Vagina (tissue), 2 donors: ENCODE results near the gene KRTAP12-2. TPM values are rescaled to one million over a fixed set of nuclear protein-coding genes. Genes with fewer than 3 reads are reported as not detected.

Source experiments
- DNase-seq, 2 donors: peaks; one replicate each; pipeline ENCODE4 v3.0.0-alpha.2; 2017; ENCODE audit errors: extremely low spot score in 2 of 2
- H3K27ac ChIP-seq: fragments of 200-600 bp; sonication (generic); one replicate; pipeline ENCODE4 v1.5.1; 2019
- H3K27me3 ChIP-seq: fragments of 200-600 bp; sonication (generic); one replicate; pipeline ENCODE4 v1.5.1; 2019
- H3K36me3 ChIP-seq, 2 donors: fragments of 200-600 bp; sonication (generic); one replicate each; pipeline ENCODE4 v1.5.1; 2017 to 2019
- H3K4me1 ChIP-seq: fragments of 200-600 bp; sonication (generic); one replicate; pipeline ENCODE4 v1.5.1; 2019
- H3K4me3 ChIP-seq, 2 donors: fragments of 200-600 bp; sonication (generic); 1 replicate in 1 of 2; 2 replicates in 1 of 2; pipeline ENCODE4 v1.5.1; 2016 to 2019
- H3K9me3 ChIP-seq: fragments of 200-600 bp; sonication (generic); one replicate; pipeline ENCODE4 v1.5.1; 2019
- CTCF ChIP-seq, 3 experiments: fragments of 450-650 bp in 2 of 3; fragments of 200-600 bp in 1 of 3; sonication (generic) in 1 of 3; IDR thresholded peaks; one replicate each; pipeline ENCODE4 v1.5.1; 2017 to 2019; ENCODE audit warnings: antibody characterized with exemption in 3 of 3, mild to moderate bottlenecking in 2 of 3, moderate library complexity in 2 of 3
- POLR2A ChIP-seq, 2 donors: fragments of 450-650 bp; IDR thresholded peaks; one replicate each; pipeline ENCODE4 v1.6.1; 2017; ENCODE audit warnings: antibody characterized with exemption in 2 of 2, mild to moderate bottlenecking in 2 of 2, moderate library complexity in 2 of 2
- POLR2AphosphoS5 ChIP-seq, 2 donors: sonication (generic); formaldehyde crosslinking; IDR thresholded peaks; one replicate each; pipeline ENCODE4 v1.9.0; 2017; ENCODE audit warnings: antibody characterized with exemption in 2 of 2, mild to moderate bottlenecking in 2 of 2, low read depth in 1 of 2; ENCODE audit not compliant: insufficient read depth in 1 of 2
- intact Hi-C: fragments of 100-400 bp; cut with DNase I; formaldehyde crosslinking; loops from one replicate; pipeline ENCODE4 v1.15.1; 2023
- total RNA-seq: library from RNA; depleted of rRNA; stranded (reverse); fragments of >200 nt; gene quantifications from one replicate; pipeline ENCODE4 v1.2.3, GENCODE V29; 2016

KRTAP12-2 gene
- total RNA-seq, 1 donor from 2014 or later = not detected

GRCh38 chr21:44623575-44623974, 43.2 kb downstream of the KRTAP12-2 start:
- no peaks in the 10 kb centered on the region for H3K4me1 ChIP-seq
- no peaks in the 10 kb centered on the region for H3K27me3 ChIP-seq
- no peak overlapping the region for H3K4me3 ChIP-seq
- H3K36me3 ChIP-seq = no peaks in the 10 kb centered on the region
- H3K9me3 ChIP-seq = peaks cover 6% of the 10 kb centered on the region
- DNase-seq = no peak
- intact Hi-C loops = no loop called here
- H3K27ac ChIP-seq = no peak overlapping the region
- TF ChIP-seq POLR2AphosphoS5 (IDR thresholded peaks at IDR 0.05; ENCODE audit: insufficient read depth in 1 of 2, low read depth in 1 of 2) (no peak), POLR2A (IDR thresholded peaks at IDR 0.05) (no peak), CTCF (IDR thresholded peaks at IDR 0.05) (no peak)

GRCh38 chr21:44619886-44620285, 46.8 kb downstream of the KRTAP12-2 start:
- DNase-seq = no peak
- peaks cover 6% of the 10 kb centered on the region for H3K9me3 ChIP-seq

GRCh38 chr21:44618909-44619308, 47.8 kb downstream of the KRTAP12-2 start:
- intact Hi-C loops = no loop called here
- Histone ChIP-seq H3K36me3 (no peaks in the 10 kb centered on the region), H3K9me3 (peaks cover 2% of the 10 kb centered on the region), H3K27me3 (no peaks in the 10 kb centered on the region), H3K27ac (no peak overlapping the region), H3K4me1 (no peaks in the 10 kb centered on the region), H3K4me3 (no peak overlapping the region)
- TF ChIP-seq CTCF (IDR thresholded peaks at IDR 0.05) (no peak), POLR2AphosphoS5 (IDR thresholded peaks at IDR 0.05; ENCODE audit: insufficient read depth in 1 of 2, low read depth in 1 of 2) (no peak), POLR2A (IDR thresholded peaks at IDR 0.05) (no peak)
- DNase-seq = no peak

More at GRCh38 chr21:44619886-44620285, 46.8 kb downstream of the KRTAP12-2 start:
- H3K27me3 ChIP-seq = no peaks in the 10 kb centered on the region
- intact Hi-C loops = no loop called here
- no peak overlapping the region for H3K27ac ChIP-seq
- H3K4me1 ChIP-seq = no peaks in the 10 kb centered on the region
- H3K4me3 ChIP-seq = no peak overlapping the region
- TF ChIP-seq CTCF (IDR thresholded peaks at IDR 0.05) (no peak), POLR2A (IDR thresholded peaks at IDR 0.05) (no peak), POLR2AphosphoS5 (IDR thresholded peaks at IDR 0.05; ENCODE audit: insufficient read depth in 1 of 2, low read depth in 1 of 2) (no peak)
- no peaks in the 10 kb centered on the region for H3K36me3 ChIP-seq

GRCh38 chr21:44618504-44618903, 48.2 kb downstream of the KRTAP12-2 start:
- intact Hi-C loops = no loop called here
- Histone ChIP-seq H3K36me3 (no peaks in the 10 kb centered on the region), H3K9me3 (no peaks in the 10 kb centered on the region), H3K27ac (no peak overlapping the region), H3K27me3 (no peaks in the 10 kb centered on the region), H3K4me3 (no peak overlapping the region), H3K4me1 (no peaks in the 10 kb centered on the region)
- TF ChIP-seq CTCF (IDR thresholded peaks at IDR 0.05) = no peak
- no peak for TF ChIP-seq POLR2AphosphoS5 (IDR thresholded peaks at IDR 0.05; ENCODE audit: insufficient read depth in 1 of 2, low read depth in 1 of 2)
- TF ChIP-seq POLR2A (IDR thresholded peaks at IDR 0.05) = no peak
- no peak for DNase-seq

GRCh38 chr21:44617071-44617501, 49.6 kb downstream of the KRTAP12-2 start:
- no peaks in the 10 kb centered on the region for H3K4me1 ChIP-seq
- intact Hi-C loops = no loop called here
- TF ChIP-seq POLR2A (IDR thresholded peaks at IDR 0.05) = no peak
- TF ChIP-seq CTCF (IDR thresholded peaks at IDR 0.05) = no peak
- TF ChIP-seq POLR2AphosphoS5 (IDR thresholded peaks at IDR 0.05; ENCODE audit: insufficient read depth in 1 of 2, low read depth in 1 of 2) = no peak
- DNase-seq = peak; percentile 62 to 88
- H3K27me3 ChIP-seq = no peaks in the 10 kb centered on the region
- no peak overlapping the region for H3K27ac ChIP-seq
- no peaks in the 10 kb centered on the region for H3K9me3 ChIP-seq
- H3K36me3 ChIP-seq = no peaks in the 10 kb centered on the region
- H3K4me3 ChIP-seq = no peak overlapping the region
